ENCODE measurements around the gene DUSP22.
"Not testable (repeated sequence)": the region's sequence is repeated elsewhere in the genome, so short reads cannot be mapped to it uniquely, and the experiment has no call there.

DUSP22 gene, protein sequence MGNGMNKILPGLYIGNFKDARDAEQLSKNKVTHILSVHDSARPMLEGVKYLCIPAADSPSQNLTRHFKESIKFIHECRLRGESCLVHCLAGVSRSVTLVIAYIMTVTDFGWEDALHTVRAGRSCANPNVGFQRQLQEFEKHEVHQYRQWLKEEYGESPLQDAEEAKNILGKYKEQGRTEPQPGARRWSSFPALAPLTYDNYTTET

DNA sequence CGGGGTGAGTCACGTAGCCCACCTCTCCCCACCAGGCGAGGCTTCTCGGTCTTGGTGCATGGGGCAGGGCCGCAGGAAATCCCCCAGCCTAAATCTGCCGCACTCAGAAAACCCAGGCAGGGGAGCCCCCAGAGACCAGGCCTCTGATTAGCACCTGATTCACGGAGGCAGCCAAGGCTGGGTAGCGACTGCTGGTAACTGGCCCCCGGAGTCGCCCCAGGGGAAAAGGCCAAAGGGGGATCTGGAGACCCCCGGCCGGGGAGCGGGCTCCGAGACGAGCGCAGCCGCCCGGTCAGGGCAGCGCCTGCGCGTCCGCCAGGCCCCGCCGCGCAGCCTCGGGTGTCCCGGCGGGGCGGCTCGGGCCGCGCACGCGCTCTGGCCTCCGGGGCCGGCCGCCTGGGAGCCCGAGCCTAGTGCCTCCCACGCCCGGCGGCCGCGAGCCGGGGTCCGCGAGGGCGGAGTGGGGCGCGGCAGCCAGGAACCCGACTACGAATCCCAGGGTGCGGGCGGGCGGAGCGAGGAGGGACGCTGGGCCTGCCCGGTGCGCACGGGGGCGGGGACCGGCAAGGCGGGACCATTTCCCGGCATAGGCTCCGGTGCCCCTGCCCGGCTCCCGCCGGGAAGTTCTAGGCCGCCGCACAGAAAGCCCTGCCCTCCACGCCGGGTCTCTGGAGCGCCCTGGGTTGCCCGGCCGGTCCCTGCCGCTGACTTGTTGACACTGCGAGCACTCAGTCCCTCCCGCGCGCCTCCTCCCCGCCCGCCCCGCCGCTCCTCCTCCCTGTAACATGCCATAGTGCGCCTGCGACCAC is at the start of gene DUSP22:
DUSP22 (plus strand) TSS at position 791 of the 809 bp plus-strand sequence. CDS start 53 bp downstream, outside the sequence.
- Mint-ChIP-seq H3K27me3 (no peaks in the 10 kb centered on the region), H3K36me3 (no peaks in the 10 kb centered on the region), H3K4me3 (peak within 1 kb of the TSS; percentile 94), H3K9me3 (no peaks in the 10 kb centered on the region), H3K27ac (peak within 1 kb of the TSS; percentile 97), H3K4me1 (peaks cover 71% of the 10 kb centered on the region)

DNA sequence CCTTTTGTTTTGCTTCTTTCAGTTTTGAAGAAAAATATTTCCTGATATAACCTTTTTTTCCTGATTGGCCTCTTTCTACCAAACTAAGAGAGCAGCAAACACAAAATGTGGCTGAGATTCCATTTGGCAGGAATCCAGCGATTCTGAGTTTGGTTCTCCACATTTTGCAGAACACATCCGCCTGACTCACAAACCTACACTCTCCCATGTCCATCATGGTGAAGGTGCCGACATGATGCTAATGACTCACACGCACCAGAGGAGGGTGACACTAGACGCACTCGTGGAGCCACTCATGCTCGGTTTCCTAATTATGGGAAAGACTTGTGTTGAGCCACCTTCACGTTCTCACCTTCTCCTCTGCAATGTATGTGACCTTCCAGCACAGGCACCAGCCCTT is 45.9 kb upstream of the DUSP22 start:
- Mint-ChIP-seq H3K9me3 (no peaks in the 10 kb centered on the region), H3K36me3 (no peaks in the 10 kb centered on the region), H3K4me3 (no peak overlapping the region), H3K4me1 (peaks cover 8% of the 10 kb centered on the region), H3K27me3 (no peaks in the 10 kb centered on the region), H3K27ac (no peak overlapping the region)

DNA sequence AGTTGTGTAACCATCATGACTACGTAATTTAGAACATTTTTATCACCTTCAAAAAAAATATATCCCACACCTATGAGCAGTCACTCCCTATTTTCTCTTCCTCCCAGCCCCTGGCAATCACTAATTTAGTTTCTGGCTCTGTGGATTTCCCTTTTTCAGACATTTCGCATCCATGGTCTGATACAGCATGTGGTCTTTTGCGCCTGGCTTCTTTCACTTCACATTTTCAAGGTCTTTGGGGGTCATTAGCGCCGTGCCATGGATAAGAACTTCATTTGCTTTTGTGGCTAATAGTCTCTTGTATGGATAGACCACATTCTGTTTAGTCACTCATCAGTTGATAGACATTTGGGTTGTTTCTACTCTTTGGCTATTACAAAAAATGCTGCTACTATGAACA is 44.9 kb upstream of the DUSP22 start:
- H3K9me3 Mint-ChIP-seq: no peaks in the 10 kb centered on the region
- no peak overlapping the region for H3K27ac Mint-ChIP-seq
- no peak overlapping the region for H3K4me3 Mint-ChIP-seq
- H3K4me1 Mint-ChIP-seq: peaks cover 18% of the 10 kb centered on the region
- no peaks in the 10 kb centered on the region for H3K36me3 Mint-ChIP-seq
- H3K27me3 Mint-ChIP-seq: no peaks in the 10 kb centered on the region

DNA sequence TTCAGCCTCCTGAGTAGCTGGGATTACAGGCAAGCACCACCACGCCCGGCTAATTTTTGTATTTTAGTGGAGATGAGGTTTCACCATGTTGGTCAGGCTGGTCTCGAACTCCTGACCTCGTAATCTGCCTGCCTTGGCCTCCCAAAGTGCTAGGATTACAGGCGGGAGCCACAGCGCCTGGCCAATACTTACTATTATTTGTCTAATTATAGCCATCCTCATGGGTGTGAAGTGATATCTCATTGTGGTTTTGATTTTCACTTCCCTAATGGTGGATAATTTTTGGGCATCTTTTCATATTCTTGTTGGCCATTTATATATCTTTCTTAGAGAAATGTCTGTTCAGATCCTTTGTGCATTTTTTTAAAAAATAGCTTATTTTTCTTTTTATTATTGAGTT is 44.2 kb upstream of the DUSP22 start:
- not testable (repeated sequence) for H3K4me3 Mint-ChIP-seq, H3K9me3 Mint-ChIP-seq, H3K36me3 Mint-ChIP-seq, H3K27me3 Mint-ChIP-seq
- Mint-ChIP-seq H3K4me1 (peaks cover 24% of the 10 kb centered on the region), H3K27ac (peak overlapping the region; percentile 11)

DNA sequence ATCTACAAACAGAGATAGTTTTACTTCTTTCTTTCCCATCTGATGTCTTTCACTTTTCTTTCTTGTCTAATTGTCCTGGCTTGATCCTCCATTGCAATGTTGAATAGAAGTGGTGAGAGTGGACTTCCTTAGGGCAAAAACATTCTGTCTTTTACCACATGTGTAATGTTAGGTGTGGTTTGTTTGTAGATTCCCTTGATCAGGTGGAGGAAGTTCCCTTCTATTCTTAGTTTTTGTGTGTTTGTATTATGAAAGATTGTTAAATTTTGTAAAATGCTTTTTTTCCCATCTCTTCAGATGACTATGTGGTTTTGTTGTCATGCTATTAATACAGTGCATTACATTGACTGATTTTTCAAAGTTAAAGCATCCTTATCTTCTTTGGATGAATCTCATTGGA is 41.6 kb upstream of the DUSP22 start:
- H3K27ac Mint-ChIP-seq: peak overlapping the region; percentile 5
- peaks cover 32% of the 10 kb centered on the region for H3K4me1 Mint-ChIP-seq

DNA sequence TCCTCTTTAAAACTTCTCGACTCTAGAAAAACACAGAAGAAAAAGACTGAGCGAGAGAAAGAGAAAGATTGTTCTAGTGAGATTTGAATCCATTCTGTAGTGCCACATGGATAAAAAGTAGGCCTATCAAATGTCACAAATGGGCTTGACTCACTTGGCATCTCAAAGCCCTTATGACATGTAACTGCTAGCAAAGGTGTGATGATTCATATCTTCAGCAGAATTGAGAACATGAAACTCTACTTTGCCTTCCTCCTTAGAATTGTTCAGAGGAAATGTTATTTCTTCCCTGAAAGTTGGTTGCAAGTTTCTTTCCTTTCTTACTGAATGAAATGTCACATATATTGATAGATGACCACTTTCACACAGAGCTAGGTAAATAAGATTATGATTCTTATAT is 40.4 kb upstream of the DUSP22 start:
- Mint-ChIP-seq H3K4me3 (peak overlapping the region; percentile 65), H3K27ac (peak overlapping the region; percentile 89), H3K4me1 (peaks cover 32% of the 10 kb centered on the region), H3K9me3 (no peaks in the 10 kb centered on the region), H3K27me3 (no peaks in the 10 kb centered on the region), H3K36me3 (no peaks in the 10 kb centered on the region)

More for the DNA sequence above, 41.6 kb upstream of the DUSP22 start:
- Mint-ChIP-seq H3K9me3 (no peaks in the 10 kb centered on the region), H3K4me3 (no peak overlapping the region), H3K27me3 (no peaks in the 10 kb centered on the region), H3K36me3 (no peaks in the 10 kb centered on the region)

DNA sequence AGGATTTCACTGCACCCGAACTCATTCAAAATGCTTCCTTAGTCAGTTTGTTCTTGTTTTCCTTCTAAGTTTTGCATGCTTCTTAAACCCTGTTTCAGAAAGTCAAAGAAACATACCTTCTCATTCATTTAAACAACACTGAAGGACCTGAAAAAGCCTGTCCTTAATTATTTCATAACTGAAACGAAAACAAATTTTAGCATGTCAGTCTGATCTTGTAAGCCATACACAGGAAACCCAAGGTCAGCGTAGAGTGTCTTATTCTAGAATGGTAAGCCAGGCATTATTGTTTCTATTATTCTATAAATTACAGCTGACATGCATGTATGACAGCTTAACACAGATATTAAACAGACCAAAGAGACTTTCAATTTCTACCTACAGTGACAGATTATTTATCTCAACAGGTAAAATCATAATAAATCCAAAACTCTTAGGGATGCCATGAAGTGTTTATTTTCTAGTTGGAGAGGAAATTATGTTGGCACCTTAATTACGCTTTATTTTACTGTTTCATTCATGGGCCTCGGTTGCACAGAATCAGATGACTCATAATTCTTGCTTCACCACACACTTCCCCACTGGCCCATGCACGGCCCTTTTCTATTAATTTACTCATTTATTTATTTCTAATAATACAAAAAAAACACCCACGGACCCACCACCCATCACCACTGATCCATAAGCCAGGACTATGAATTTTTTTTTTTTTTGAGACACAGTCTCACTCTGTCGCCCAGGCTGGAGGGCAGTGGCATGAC is 39.3 kb upstream of the DUSP22 start:
- H3K27me3 Mint-ChIP-seq: no peaks in the 10 kb centered on the region
- no peak overlapping the region for H3K4me3 Mint-ChIP-seq
- peaks cover 37% of the 10 kb centered on the region for H3K4me1 Mint-ChIP-seq
- no peaks in the 10 kb centered on the region for H3K36me3 Mint-ChIP-seq
- H3K27ac Mint-ChIP-seq: no peak overlapping the region
- H3K9me3 Mint-ChIP-seq: no peaks in the 10 kb centered on the region

DNA sequence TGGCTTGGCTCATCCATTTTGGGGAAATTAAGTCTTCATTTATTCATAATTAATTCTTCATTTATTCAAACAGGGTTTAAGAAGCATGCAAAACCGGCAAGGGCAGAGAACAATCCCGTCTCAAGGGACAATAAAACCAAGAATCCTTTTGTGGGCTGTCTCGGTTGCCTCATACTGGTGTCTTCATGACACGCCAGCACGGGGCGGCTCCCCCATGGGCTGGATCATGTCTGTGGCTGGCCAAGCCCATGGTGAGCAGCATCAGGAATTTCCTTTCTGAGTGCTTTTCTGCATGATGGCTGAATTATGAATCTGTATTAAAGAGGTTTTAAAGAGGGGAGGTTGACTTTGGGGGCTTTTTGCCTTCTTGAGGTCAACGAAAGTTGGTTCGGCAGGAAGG is 38.3 kb upstream of the DUSP22 start:
- no peaks in the 10 kb centered on the region for H3K36me3 Mint-ChIP-seq
- H3K27me3 Mint-ChIP-seq: no peaks in the 10 kb centered on the region
- no peak overlapping the region for H3K4me3 Mint-ChIP-seq
- peaks cover 37% of the 10 kb centered on the region for H3K4me1 Mint-ChIP-seq
- H3K27ac Mint-ChIP-seq: peak overlapping the region; percentile 41
- no peaks in the 10 kb centered on the region for H3K9me3 Mint-ChIP-seq

DNA sequence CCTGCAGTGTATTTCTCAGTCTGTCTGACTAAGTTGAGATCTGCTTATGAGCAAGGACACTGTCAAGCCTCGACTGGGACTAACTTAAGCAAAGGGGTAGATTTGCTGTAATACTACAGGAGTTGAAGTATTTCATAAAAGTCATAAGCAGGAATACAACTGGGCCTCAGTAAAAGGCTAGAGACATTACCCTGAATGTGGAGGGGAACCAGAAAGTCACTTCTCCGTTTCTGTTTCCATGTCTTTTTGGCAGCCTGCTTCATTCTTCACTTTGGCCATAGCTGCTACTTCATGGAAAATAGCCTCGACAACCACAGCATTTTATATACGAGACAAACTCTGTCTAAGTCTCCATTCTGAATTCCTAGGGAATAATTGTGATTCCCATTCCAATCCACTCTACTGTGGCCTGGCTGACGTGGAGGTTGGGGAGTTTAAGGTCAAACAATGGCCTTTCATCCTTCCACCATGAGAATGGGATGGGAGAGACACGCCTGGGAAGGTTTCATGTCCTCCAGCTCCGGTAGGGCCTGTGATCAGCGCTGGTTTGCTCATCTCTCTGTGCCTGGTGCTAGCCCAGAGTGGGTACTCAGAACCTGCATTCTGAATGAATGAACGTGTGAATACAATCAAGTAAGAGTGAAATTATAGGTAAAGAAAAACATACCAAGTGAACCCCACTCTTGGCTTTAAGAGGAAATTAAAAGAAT is 37.1 kb upstream of the DUSP22 start:
- no peak overlapping the region for H3K27ac Mint-ChIP-seq
- peaks cover 44% of the 10 kb centered on the region for H3K4me1 Mint-ChIP-seq

DNA sequence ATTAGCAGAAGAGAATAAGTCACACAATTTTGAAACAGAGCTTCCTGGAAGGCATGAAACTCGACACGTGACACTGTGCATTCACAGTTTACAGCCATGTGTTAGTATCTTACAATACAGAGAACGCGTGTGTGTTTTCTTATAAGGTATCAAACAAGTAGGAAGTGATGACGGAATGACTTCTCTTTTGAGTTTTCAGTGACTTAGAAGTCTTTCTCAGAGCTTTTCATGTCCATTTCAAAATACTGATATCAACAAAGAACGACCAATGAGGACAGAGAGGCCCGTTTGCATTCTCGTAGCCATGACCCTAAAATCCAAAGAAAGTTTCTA is 36.6 kb upstream of the DUSP22 start:
- no peaks in the 10 kb centered on the region for H3K36me3 Mint-ChIP-seq
- no peak overlapping the region for H3K27ac Mint-ChIP-seq
- H3K27me3 Mint-ChIP-seq: no peaks in the 10 kb centered on the region
- peaks cover 45% of the 10 kb centered on the region for H3K4me1 Mint-ChIP-seq
- no peak overlapping the region for H3K4me3 Mint-ChIP-seq
- H3K9me3 Mint-ChIP-seq: no peaks in the 10 kb centered on the region

More for the DNA sequence above, 37.1 kb upstream of the DUSP22 start:
- Mint-ChIP-seq H3K36me3 (no peaks in the 10 kb centered on the region), H3K9me3 (no peaks in the 10 kb centered on the region), H3K27me3 (no peaks in the 10 kb centered on the region), H3K4me3 (no peak overlapping the region)

DNA sequence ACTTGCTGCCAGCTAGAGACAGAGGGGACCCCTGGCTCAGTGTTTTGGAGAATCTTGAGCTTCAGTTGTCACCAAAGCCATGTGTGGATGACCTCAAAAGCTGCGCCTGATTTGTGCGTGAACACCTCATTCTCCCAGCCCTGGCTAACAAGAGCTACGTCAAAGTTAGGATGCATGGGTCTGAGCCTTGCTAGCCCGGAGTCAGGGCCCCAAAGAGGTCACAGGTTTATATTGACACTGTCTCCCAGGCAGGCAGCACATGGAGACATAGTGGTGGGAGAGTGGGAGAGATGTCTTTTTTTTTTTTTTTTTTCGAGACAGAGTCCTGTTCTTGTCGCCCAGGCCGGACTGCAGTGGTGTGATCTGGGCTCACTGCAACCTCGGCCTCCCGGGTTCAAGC is 36.1 kb upstream of the DUSP22 start:
- Mint-ChIP-seq H3K36me3 (no peaks in the 10 kb centered on the region), H3K9me3 (no peaks in the 10 kb centered on the region), H3K4me3 (no peak overlapping the region), H3K27me3 (no peaks in the 10 kb centered on the region), H3K4me1 (peaks cover 45% of the 10 kb centered on the region), H3K27ac (no peak overlapping the region)

DNA sequence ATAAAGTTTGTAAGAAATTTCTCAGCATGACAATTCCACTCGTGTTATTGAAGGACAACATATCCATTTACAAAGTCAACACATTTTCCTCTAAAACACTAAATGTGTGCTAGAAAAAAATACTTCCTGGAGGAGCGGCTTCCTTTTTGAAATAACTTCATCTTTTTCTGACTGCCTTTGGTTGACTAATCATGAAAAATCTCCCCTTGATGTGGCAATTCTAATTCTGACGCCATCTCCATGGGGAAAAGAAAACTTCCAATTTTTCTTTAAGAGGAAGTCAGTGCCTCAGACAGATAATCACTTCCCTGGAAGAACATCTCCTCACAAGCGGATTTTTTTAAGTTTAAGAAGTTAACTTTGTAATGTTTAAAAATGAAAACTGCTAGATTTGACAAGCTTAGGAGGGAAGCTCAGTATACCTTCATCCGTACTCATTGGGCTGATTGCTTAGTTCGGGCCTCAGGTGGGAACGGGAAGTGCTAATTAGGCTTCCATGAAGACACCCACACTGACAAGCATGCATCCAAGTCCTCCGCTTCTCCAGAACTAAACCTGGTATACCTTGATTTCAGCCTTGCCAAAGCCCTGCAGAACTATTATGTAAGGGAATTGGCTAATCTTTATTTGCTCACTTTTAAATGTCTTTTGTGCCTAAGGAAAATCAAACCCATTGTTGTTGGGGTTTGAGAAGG is 35.1 kb upstream of the DUSP22 start:
- Mint-ChIP-seq H3K27me3 (no peaks in the 10 kb centered on the region), H3K4me3 (no peak overlapping the region), H3K27ac (no peak overlapping the region), H3K36me3 (no peaks in the 10 kb centered on the region), H3K9me3 (no peaks in the 10 kb centered on the region), H3K4me1 (peaks cover 37% of the 10 kb centered on the region)

DNA sequence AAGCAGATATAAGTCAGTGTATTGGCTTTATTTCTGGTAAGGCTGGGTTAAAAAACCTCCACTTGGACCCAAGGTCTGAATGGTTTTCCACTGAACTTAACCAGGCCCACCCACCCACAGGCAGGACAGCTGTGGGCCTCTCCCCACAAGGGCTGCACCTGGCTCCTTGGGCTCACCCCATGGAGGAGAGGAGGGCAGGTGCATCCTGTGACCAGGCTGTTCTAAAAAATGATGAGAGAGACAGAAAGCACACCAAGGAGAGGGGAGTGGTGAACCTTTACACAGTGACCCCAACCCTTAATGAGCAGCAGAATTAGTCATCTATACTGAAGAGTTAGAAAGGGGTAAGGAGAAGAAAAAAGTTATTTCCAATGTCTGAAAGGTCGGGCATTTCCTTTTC is 34.5 kb upstream of the DUSP22 start:
- Mint-ChIP-seq H3K27me3 (no peaks in the 10 kb centered on the region), H3K9me3 (no peaks in the 10 kb centered on the region), H3K36me3 (no peaks in the 10 kb centered on the region), H3K27ac (no peak overlapping the region), H3K4me1 (peaks cover 31% of the 10 kb centered on the region), H3K4me3 (no peak overlapping the region)

DNA sequence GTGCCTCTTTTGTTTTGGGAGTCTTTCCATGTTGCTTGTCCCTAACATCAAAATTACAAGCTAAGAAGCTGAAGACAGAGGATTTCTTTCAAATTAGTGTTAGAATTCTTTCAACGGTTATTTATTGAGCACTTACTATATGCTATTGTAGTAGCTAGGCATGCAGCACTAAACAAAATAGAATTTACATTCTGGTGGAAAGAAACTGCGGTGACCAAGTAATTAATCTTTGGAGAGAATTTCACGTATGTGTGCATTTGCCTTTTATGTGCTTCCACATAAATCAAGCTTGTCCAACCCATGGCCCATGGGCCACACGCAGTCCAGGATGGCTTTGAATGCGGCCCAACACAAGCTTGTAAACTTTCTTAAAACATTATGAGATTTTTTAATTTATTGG is 33.0 kb upstream of the DUSP22 start:
- Mint-ChIP-seq H3K27ac (no peak overlapping the region), H3K9me3 (no peaks in the 10 kb centered on the region), H3K36me3 (no peaks in the 10 kb centered on the region), H3K27me3 (no peaks in the 10 kb centered on the region), H3K4me1 (peaks cover 24% of the 10 kb centered on the region), H3K4me3 (no peak overlapping the region)

DNA sequence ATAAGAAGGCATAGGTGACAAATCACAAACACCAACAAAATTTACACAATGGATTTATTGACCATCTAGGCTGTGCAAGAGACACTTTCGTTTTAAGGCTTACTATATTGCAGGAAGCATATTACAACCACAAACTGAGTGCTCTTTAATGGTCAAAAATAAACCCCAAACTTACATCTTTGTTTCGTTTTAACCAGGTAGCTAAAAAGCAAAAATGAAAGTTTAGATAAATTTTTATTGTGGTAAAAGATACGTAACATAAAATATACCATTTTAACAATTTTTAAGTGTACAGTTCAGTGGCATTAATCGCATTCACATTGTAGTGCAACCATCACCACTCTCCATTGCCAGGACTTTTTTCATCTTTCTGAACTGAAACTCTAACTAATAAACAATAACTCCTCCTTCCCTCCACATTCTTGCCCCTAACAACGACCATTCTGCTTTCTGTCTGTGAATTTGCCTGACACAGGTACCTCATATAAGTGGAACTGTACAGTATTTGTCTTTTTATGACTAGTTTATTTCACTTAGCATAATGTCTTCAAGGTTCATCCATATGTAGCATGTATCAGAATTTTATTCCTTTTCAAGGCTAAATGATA is 32.3 kb upstream of the DUSP22 start:
- Mint-ChIP-seq H3K27ac (no peak overlapping the region), H3K4me3 (peak overlapping the region; percentile 37), H3K4me1 (peaks cover 24% of the 10 kb centered on the region), H3K9me3 (no peaks in the 10 kb centered on the region), H3K36me3 (no peaks in the 10 kb centered on the region), H3K27me3 (no peaks in the 10 kb centered on the region)
